GM18505 (cell line): ENCODE data around the gene KRT15.

Experiments used
- ATAC-seq: cut with Tn5 transposase; IDR thresholded peaks from one replicate; pipeline ENCODE4 v1.9.1; 2021; ENCODE audit not compliant: unreplicated experiment
- POLR2A ChIP-seq: IDR thresholded peaks from 4 replicates; pipeline ENCODE4 v1.6.1; 2011; ENCODE audit warnings: borderline replicate concordance; ENCODE audit not compliant: insufficient read depth, insufficient read length; ENCODE audit errors: extremely low read depth

The KRT15 gene

GRCh38 chr17:41539071-41539492, 20.4 kb upstream of the KRT15 start:
- no peak for ATAC-seq
- TF ChIP-seq POLR2A, result no peak

GRCh38 chr17:41538565-41538991, 19.9 kb upstream of the KRT15 start:
- no peak for TF ChIP-seq POLR2A
- ATAC-seq, result no peak

GRCh38 chr17:41537990-41538389, 19.3 kb upstream of the KRT15 start:
- no peak for ATAC-seq
- TF ChIP-seq POLR2A, result no peak

GRCh38 chr17:41537614-41537954, 18.9 kb upstream of the KRT15 start:
- no peak for TF ChIP-seq POLR2A
- ATAC-seq, result no peak

DNA sequence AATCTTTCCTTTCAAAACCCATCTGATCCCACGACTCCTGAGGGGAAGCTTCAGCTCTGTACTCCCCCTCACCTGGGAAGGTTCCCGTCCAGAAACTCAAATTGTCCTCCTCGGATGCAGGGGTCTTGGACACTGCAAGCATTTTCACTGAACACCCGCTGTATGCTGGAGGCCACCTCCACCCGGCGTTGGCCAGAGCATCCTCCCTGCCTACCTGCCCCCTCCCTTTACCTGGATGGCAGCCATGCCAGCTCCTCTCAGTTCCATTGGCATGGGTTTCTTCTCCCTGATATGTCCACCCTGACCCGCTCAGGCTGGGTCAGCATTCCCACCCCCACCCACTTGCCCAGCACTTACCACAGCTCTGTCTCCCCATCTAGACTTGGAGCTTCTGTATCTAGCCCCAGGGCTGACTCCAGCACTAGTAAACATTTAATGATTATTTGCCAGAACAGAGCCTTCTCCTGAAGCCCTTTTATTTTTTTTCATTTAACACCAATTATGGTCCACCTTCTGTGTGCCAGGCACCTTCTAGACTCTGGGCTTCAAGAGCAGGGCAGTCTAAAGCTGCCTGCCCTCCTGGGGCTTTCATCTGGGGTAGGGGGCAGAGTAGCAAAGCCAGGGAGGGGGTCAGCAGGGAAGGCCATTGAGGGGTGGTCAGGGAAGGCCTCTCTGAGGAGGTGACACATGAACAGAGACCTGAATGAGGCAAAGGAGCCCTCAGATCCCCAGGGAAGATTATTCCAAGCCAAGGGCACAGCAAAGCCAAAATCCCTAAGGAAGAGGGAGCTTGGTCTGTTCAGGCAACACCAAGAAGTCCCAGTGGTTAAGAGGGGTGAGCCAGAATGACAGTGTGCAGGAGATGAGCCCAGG, 18.3 kb upstream of the KRT15 start:
- ATAC-seq, result no peak
- no peak for TF ChIP-seq POLR2A

DNA sequence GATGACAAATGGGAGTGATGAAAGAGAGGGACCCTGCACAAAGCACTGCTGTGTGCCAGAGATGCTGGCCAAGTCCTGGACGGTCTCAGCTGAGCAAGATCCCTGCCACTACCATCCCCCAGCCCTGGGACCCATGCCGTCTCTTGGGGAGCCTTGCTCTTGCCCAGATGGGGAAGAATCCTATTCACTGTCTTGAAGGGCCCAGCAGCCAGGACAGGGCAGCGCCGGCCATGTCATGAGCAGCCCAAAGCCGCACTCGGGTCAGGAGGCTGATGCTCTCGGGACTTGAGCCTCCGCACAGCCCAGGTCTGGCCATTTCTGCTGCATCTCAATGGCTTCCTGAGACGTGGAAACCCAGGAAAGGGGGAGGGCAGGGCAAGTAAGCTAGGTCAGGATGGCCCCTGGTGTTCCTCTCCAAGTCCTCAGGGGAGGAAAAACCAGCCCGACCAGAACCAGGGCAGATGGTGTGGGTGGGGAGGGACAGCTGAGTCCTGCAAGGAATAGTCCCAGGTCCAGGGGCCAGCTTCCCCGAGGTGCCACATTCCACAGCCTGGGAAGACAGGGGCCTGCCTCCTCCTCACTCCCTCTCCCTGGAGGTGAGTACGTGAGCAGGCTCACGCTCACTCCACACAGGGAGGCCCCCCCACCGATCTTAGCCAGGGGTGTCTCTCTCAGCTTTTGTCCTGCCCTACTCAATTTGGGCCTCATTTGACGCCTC, 17.2 kb upstream of the KRT15 start:
- ATAC-seq, result no peak
- no peak for TF ChIP-seq POLR2A

DNA sequence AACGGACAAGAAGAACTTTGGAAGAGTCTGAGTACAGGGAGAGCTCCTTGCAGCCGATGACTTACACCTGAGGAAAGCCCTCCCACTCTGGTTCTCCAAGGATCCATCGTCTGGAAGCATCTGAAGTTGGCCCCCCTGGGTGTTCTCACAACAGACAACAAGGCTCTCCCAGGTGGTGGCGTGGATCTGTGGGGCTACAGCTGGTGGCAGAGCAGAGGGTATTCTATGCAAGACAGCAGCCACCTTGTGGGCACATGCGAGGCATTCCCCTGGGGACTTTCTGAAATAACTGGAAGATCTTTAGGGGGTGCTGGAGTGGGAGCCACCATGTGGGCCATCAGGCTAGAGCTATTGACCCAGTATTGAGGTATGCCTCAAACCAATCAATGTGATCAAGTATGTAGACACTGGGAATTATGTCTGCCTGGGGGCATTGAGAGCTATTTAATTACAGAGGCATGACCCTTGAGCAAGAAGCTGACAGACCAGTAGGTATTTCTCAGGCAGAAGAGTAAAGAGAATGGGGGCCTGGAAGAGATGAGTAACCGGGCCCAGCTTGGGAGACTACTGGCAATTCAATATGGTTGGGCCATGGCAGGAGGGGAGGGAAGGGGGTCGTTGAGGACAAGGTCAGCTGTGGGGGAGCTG, 16.3 kb upstream of the KRT15 start:
- no peak for ATAC-seq
- no peak for TF ChIP-seq POLR2A

GRCh38 chr17:41533613-41534012, 14.9 kb upstream of the KRT15 start:
- no peak for ATAC-seq
- no peak for TF ChIP-seq POLR2A

GRCh38 chr17:41532947-41533570, 14.4 kb upstream of the KRT15 start:
- TF ChIP-seq POLR2A, result no peak
- ATAC-seq, result no peak

DNA sequence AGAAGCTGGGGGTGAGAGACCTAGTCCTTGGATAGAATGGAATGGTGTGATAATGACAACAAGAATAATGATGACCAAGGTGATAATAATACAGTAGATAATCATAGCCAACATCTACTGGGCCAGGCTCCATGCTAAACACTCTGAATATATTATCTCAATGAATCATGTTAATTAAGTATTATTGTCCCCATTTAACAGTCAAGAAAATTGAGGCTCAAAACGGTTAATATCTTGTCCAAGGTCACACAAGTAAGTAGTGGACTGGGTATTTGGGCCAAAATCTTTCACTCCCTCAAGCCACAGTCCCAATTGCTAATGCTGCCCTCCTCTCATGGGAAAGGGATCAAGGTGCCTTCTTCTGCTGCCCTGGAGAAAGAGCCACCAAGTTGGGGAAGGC, 13.3 kb upstream of the KRT15 start:
- TF ChIP-seq POLR2A, result no peak
- ATAC-seq, result no peak

- ATAC-seq, result no peak
- no peak for TF ChIP-seq POLR2A
These were observed 11.7 kb upstream of the KRT15 start for GRCh38 chr17:41530062-41531048.

GRCh38 chr17:41529491-41529915, 10.8 kb upstream of the KRT15 start:
- TF ChIP-seq POLR2A, result no peak
- ATAC-seq, result no peak
